HG03135 (cell line): ENCODE measurements around the gene BRME1.
A peak's percentile ranks its signal among the peaks of the same experiment; 100 is the strongest.

Experiments used
- ATAC-seq: cut with Tn5 transposase; IDR thresholded peaks from one replicate; pipeline ENCODE4 v1.9.1; 2021; ENCODE audit warnings: mild to moderate bottlenecking, moderate library complexity; ENCODE audit not compliant: unreplicated experiment

The BRME1 gene

GRCh38 chr19:13834244-13835069 lies 71.5 kb downstream of the BRME1 start:
- no peak for ATAC-seq

- peak; percentile 73 for ATAC-seq
Measured at GRCh38 chr19:13833330-13834243, 72.3 kb downstream of the BRME1 start.
